ENCODE measurements around the gene SMCO4.

The SMCO4 gene

GRCh38 chr11:93571612-93572011, 28.4 kb upstream of the SMCO4 start:
- no peak overlapping the region for H3K4me3 ChIP-seq (ENCODE audit: low read depth, low read length)
- TF ChIP-seq, protein P1, sequence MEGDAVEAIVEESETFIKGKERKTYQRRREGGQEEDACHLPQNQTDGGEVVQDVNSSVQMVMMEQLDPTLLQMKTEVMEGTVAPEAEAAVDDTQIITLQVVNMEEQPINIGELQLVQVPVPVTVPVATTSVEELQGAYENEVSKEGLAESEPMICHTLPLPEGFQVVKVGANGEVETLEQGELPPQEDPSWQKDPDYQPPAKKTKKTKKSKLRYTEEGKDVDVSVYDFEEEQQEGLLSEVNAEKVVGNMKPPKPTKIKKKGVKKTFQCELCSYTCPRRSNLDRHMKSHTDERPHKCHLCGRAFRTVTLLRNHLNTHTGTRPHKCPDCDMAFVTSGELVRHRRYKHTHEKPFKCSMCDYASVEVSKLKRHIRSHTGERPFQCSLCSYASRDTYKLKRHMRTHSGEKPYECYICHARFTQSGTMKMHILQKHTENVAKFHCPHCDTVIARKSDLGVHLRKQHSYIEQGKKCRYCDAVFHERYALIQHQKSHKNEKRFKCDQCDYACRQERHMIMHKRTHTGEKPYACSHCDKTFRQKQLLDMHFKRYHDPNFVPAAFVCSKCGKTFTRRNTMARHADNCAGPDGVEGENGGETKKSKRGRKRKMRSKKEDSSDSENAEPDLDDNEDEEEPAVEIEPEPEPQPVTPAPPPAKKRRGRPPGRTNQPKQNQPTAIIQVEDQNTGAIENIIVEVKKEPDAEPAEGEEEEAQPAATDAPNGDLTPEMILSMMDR (IDR thresholded peaks at IDR 0.05; ENCODE audit: insufficient read depth, low read depth, low read length, missing control alignments), result no peak
- DNase-seq (ENCODE audit: low read depth), result no peak

- H3K4me3 ChIP-seq (ENCODE audit: low read depth, low read length), result no peak overlapping the region
- no peak for DNase-seq (ENCODE audit: low read depth)
- TF ChIP-seq, protein P1 (IDR thresholded peaks at IDR 0.05; ENCODE audit: insufficient read depth, low read depth, low read length, missing control alignments), result no peak
These were observed 27.7 kb upstream of the SMCO4 start for GRCh38 chr11:93570759-93571413.

DNA sequence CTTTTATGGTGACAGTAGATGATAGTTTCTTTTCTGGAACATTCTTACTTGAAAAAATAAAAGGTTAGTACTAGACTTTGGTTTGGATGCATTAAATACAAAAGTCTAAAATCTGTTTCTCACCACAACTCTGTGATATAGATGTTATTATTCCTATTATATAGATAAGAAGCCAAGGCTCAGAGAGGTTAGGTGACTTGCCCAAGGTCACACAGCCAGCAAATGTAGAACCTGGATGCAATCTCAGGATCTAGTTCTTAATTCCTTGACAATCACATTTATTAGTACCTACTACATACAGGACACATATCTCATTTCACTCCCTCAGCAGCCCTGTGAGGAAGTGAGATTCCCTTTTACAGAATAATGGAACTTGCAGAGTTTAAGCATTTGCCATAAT, 26.3 kb upstream of the SMCO4 start:
- H3K4me3 ChIP-seq (ENCODE audit: low read depth, low read length), result no peak overlapping the region
- TF ChIP-seq, protein P1 (IDR thresholded peaks at IDR 0.05; ENCODE audit: insufficient read depth, low read depth, low read length, missing control alignments), result no peak
- no peak for DNase-seq (ENCODE audit: low read depth)

GRCh38 chr11:93568726-93569125, 25.5 kb upstream of the SMCO4 start:
- DNase-seq (ENCODE audit: low read depth), result no peak
- H3K4me3 ChIP-seq (ENCODE audit: low read depth, low read length), result no peak overlapping the region
- TF ChIP-seq, protein P1 (IDR thresholded peaks at IDR 0.05; ENCODE audit: insufficient read depth, low read depth, low read length, missing control alignments), result no peak

DNA sequence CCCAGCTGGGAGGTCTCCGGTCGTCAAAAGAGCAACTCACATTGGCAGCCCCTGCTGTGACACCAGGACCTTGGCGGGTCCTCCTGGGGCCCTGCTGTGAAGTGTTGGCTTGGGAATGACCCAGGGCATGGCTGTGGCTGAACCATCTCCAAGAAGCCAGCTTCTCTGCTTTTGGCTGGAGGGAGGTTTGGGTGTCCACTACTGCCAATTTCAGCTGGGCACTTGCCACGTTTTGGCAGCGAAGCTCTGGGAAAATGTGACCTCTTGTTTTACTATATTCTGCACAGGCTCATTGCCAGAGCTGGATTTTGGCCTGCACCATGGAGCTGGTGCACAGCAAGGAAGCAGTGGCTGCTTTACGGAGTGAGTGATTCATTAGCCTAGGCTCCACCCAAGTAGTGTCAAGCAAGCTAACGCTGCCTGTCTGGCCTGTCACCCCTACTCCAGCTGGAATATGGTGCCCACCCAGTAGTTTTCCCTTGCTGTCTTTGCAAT, 24.3 kb upstream of the SMCO4 start:
- no peak overlapping the region for H3K4me3 ChIP-seq (ENCODE audit: low read depth, low read length)
- TF ChIP-seq, protein P1 (IDR thresholded peaks at IDR 0.05; ENCODE audit: insufficient read depth, low read depth, low read length, missing control alignments), result no peak
- no peak for DNase-seq (ENCODE audit: low read depth)

GRCh38 chr11:93564895-93565294, 21.7 kb upstream of the SMCO4 start:
- TF ChIP-seq, protein P1 (IDR thresholded peaks at IDR 0.05; ENCODE audit: insufficient read depth, low read depth, low read length, missing control alignments), result no peak
- DNase-seq (ENCODE audit: low read depth), result no peak
- H3K4me3 ChIP-seq (ENCODE audit: low read depth, low read length), result no peak overlapping the region

DNA sequence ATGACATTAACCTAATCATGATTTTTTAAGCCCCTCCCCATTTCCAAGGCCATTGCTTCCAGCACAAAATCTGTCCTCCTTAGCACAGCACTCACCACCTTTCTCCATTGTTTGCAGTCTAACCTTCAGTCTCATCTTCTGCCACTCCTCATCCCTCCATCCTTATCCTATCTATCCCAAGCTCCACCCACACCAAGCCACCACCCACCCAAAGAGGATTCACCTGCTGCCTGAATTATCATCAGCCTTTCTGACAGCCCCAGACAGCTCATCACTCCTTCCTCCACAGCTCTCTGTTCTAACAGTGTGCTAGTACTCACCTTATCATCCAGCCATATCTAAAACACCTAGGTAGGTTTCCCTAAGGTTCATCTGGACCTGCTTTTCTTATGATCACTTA, 20.7 kb upstream of the SMCO4 start:
- TF ChIP-seq, protein P1 (IDR thresholded peaks at IDR 0.05; ENCODE audit: insufficient read depth, low read depth, low read length, missing control alignments), result no peak
- DNase-seq (ENCODE audit: low read depth), result no peak

More for the DNA sequence above, 20.7 kb upstream of the SMCO4 start:
- H3K4me3 ChIP-seq (ENCODE audit: low read depth, low read length), result no peak overlapping the region

All from GM12865 (cell line).